ENCODE results near the gene TMBIM1. TPM values are rescaled to one million over a fixed set of nuclear protein-coding genes. Genes with fewer than 3 reads are reported as not detected.

TMBIM1 gene
- polyA plus RNA-seq, 1 of the 3 experiments (the other 2 are of a cell fraction) = 7.8 TPM

DNA sequence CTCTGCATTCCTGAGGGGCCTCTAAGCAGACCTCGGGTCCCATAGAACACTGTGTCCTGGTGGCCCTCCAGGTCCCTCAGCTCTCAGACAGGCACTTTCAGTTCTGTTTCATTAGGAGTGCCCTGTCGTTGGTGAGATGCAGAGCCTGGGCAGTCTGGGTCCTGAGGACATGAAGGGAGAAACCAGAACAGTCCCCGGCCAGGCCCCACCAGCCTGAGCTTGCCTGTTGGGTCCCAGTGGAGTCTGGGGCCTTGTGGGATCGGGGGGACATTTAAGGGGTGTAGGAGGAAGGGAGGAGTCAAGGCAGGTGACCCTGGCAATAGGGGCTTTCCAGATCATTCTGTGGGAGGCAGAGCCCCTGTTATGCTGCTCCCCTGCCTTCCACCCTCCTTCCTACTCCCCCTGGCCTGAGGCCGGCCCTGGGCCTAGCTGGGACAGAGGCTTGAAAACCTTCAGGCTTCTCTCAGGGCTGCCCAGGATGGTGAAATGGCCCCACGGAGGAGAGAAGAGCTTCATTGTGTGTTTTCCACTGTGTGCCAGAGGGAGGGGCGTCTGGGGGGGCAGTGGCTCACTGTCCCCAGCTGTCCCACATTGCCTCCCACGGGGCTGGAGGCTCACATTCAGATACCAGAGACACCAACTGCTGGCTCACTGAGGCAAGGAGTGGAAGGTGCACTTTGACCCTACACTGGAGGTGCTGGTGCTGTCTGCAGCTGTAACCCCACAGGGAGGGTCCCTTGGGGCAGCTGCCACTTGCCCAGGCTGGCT lies 37.7 kb upstream of the TMBIM1 start:
- Histone ChIP-seq H3K9ac (no peak overlapping the region), H3K4me1 (ENCODE audit: control insufficient read depth in 1 of 2, insufficient read depth in 2 of 2, low read depth in 1 of 2, low read length in 1 of 2) (peaks cover 0 to 6% of the 10 kb centered on the region in 2 experiments; a peak in 1 of 4 replicates), H3K79me2 (ENCODE audit: insufficient read depth) (no peaks in the 10 kb centered on the region), H3K9me3 (no peaks in the 10 kb centered on the region), H4K20me1 (ENCODE audit: insufficient read depth) (no peaks in the 10 kb centered on the region), H3K4me2 (no peak overlapping the region), H3F3A (replicated peaks; ENCODE audit: insufficient read depth) (no peaks in the 10 kb centered on the region), H3K4me3 (ENCODE audit: low read depth in 2 of 2, low read length in 1 of 2) (no peak overlapping the region), H2AFZ (ENCODE audit: low read depth) (no peak overlapping the region), H3K27me3 (ENCODE audit: insufficient read depth) (no peaks in the 10 kb centered on the region), H3K27ac (ENCODE audit: low read depth in 2 of 2, low read length in 1 of 2) (no peak overlapping the region), H3K9me2 (no peaks in the 10 kb centered on the region), H3K36me3 (replicated peaks in 1 of 2; ENCODE audit: control insufficient read depth in 1 of 2, insufficient read depth in 2 of 2, low read length in 1 of 2) (no peaks in the 10 kb centered on the region)
- ChIA-PET CTCF (interaction anchor here (1.1 kb wide), 1 partner anchor 28 kb away, joined by 5 read pairs; no protein-coding TSS in a partner anchor), POLR2A (no interaction called here)
- WGBS (ENCODE audit: low lambda C conversion rate) = 82% methylated on average over 4 of the region's 8 CpGs
- DNase-seq = no peak
- TF ChIP-seq, protein P1, sequence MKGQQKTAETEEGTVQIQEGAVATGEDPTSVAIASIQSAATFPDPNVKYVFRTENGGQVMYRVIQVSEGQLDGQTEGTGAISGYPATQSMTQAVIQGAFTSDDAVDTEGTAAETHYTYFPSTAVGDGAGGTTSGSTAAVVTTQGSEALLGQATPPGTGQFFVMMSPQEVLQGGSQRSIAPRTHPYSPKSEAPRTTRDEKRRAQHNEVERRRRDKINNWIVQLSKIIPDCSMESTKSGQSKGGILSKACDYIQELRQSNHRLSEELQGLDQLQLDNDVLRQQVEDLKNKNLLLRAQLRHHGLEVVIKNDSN (IDR thresholded peaks at IDR 0.05; ENCODE audit: borderline replicate concordance, low read depth) = no peak
- TF ChIP-seq POLR2AphosphoS5 (IDR thresholded peaks at IDR 0.05; ENCODE audit: low read depth, low read length) = no peak
- TF ChIP-seq EZH2phosphoT487 (IDR thresholded peaks at IDR 0.05; ENCODE audit: borderline replicate concordance, low read depth) = no peak
- TF ChIP-seq, protein P2, sequence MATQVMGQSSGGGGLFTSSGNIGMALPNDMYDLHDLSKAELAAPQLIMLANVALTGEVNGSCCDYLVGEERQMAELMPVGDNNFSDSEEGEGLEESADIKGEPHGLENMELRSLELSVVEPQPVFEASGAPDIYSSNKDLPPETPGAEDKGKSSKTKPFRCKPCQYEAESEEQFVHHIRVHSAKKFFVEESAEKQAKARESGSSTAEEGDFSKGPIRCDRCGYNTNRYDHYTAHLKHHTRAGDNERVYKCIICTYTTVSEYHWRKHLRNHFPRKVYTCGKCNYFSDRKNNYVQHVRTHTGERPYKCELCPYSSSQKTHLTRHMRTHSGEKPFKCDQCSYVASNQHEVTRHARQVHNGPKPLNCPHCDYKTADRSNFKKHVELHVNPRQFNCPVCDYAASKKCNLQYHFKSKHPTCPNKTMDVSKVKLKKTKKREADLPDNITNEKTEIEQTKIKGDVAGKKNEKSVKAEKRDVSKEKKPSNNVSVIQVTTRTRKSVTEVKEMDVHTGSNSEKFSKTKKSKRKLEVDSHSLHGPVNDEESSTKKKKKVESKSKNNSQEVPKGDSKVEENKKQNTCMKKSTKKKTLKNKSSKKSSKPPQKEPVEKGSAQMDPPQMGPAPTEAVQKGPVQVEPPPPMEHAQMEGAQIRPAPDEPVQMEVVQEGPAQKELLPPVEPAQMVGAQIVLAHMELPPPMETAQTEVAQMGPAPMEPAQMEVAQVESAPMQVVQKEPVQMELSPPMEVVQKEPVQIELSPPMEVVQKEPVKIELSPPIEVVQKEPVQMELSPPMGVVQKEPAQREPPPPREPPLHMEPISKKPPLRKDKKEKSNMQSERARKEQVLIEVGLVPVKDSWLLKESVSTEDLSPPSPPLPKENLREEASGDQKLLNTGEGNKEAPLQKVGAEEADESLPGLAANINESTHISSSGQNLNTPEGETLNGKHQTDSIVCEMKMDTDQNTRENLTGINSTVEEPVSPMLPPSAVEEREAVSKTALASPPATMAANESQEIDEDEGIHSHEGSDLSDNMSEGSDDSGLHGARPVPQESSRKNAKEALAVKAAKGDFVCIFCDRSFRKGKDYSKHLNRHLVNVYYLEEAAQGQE (IDR thresholded peaks at IDR 0.05; ENCODE audit: low read depth, low read length) = no peak
- no peak for TF ChIP-seq MEF2A (IDR thresholded peaks at IDR 0.05; ENCODE audit: borderline replicate concordance, low read depth)
- no peak for TF ChIP-seq RAD21 (IDR thresholded peaks at IDR 0.05; ENCODE audit: low read length)
- TF ChIP-seq NRF1 (IDR thresholded peaks at IDR 0.05; ENCODE audit: low read depth, low read length) = no peak
- no peak for TF ChIP-seq FOSL2 (IDR thresholded peaks at IDR 0.05; ENCODE audit: borderline replicate concordance, low read depth)
- TF ChIP-seq, protein P3, sequence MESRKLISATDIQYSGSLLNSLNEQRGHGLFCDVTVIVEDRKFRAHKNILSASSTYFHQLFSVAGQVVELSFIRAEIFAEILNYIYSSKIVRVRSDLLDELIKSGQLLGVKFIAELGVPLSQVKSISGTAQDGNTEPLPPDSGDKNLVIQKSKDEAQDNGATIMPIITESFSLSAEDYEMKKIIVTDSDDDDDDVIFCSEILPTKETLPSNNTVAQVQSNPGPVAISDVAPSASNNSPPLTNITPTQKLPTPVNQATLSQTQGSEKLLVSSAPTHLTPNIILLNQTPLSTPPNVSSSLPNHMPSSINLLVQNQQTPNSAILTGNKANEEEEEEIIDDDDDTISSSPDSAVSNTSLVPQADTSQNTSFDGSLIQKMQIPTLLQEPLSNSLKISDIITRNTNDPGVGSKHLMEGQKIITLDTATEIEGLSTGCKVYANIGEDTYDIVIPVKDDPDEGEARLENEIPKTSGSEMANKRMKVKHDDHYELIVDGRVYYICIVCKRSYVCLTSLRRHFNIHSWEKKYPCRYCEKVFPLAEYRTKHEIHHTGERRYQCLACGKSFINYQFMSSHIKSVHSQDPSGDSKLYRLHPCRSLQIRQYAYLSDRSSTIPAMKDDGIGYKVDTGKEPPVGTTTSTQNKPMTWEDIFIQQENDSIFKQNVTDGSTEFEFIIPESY (IDR thresholded peaks at IDR 0.05; ENCODE audit: borderline replicate concordance, low read depth) = no peak
- TF ChIP-seq, protein P4, sequence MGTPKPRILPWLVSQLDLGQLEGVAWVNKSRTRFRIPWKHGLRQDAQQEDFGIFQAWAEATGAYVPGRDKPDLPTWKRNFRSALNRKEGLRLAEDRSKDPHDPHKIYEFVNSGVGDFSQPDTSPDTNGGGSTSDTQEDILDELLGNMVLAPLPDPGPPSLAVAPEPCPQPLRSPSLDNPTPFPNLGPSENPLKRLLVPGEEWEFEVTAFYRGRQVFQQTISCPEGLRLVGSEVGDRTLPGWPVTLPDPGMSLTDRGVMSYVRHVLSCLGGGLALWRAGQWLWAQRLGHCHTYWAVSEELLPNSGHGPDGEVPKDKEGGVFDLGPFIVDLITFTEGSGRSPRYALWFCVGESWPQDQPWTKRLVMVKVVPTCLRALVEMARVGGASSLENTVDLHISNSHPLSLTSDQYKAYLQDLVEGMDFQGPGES (IDR thresholded peaks at IDR 0.05; ENCODE audit: low read depth, low read length) = no peak
- TF ChIP-seq SIN3A (IDR thresholded peaks at IDR 0.05; ENCODE audit: borderline replicate concordance, low read depth, low read length) = no peak
- no peak for TF ChIP-seq JUND (IDR thresholded peaks at IDR 0.05)
- no peak for TF ChIP-seq SMC3 (IDR thresholded peaks at IDR 0.05; ENCODE audit: low read depth, low read length)
- no peak for TF ChIP-seq RFX5 (IDR thresholded peaks at IDR 0.05; ENCODE audit: low read length)
- TF ChIP-seq, protein P5, sequence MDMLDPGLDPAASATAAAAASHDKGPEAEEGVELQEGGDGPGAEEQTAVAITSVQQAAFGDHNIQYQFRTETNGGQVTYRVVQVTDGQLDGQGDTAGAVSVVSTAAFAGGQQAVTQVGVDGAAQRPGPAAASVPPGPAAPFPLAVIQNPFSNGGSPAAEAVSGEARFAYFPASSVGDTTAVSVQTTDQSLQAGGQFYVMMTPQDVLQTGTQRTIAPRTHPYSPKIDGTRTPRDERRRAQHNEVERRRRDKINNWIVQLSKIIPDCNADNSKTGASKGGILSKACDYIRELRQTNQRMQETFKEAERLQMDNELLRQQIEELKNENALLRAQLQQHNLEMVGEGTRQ (IDR thresholded peaks at IDR 0.05; ENCODE audit: borderline replicate concordance, low read depth, low read length) = no peak
- no peak for TF ChIP-seq FOXM1 (IDR thresholded peaks at IDR 0.05; ENCODE audit: low read depth)
- no peak for TF ChIP-seq TCF12 (IDR thresholded peaks at IDR 0.05)
- TF ChIP-seq YY1 (IDR thresholded peaks at IDR 0.05; ENCODE audit: low read depth) = no peak
